DOHH2 (cell line): Measurements from ENCODE around the gene PSENEN.

ENCODE experiments used
- CTCF ChIP-seq: fragments of 200-600 bp; sonication (generic); IDR thresholded peaks from one replicate; pipeline ENCODE4 v1.5.1; 2014; ENCODE audit warnings: antibody characterized with exemption, mild to moderate bottlenecking, low read depth, low read length; ENCODE audit not compliant: poor library complexity, severe bottlenecking
- EZH2phosphoT487 ChIP-seq: fragments of 200-600 bp; sonication (generic); IDR thresholded peaks from 2 replicates; pipeline ENCODE4 v1.6.1; 2017; ENCODE audit warnings: borderline replicate concordance, mild to moderate bottlenecking, antibody characterized with exemption, low read length, moderate library complexity, mixed read lengths

- TF ChIP-seq CTCF (no peak), EZH2phosphoT487 (no peak)
These were observed 33.6 kb downstream of the PSENEN start for GRCh38 chr19:35779033-35779432.
